Suppressor macrophage (primary cell): Measurements from ENCODE around the gene SCUBE2.
"Not testable (repeated sequence)": the region's sequence is repeated elsewhere in the genome, so short reads cannot be mapped to it uniquely, and the experiment has no call there.

Source experiments
- DNase-seq, 4 experiments: peaks; one replicate each; pipeline ENCODE4 v3.0.0-alpha.2; 2020 to 2022

SCUBE2 gene

DNA sequence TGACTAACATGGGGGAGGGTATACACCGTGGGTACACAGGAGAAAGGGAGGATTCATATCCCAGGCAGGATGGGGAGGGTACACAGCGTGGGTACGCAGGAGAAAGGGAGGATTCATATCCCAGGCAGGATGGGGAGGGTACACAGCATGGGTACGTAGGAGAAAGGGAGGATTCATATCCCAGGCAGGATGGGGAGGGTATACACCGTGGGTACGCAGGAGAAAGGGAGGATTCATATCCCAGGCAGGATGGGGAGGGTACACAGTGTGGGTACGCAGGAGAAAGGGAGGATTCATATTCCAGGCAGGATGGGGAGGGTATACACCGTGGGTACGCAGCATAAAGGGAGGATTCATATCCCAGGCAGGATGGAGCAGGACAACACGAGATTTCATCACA is 51.0 kb downstream of the SCUBE2 start:
- no peak for DNase-seq

DNA sequence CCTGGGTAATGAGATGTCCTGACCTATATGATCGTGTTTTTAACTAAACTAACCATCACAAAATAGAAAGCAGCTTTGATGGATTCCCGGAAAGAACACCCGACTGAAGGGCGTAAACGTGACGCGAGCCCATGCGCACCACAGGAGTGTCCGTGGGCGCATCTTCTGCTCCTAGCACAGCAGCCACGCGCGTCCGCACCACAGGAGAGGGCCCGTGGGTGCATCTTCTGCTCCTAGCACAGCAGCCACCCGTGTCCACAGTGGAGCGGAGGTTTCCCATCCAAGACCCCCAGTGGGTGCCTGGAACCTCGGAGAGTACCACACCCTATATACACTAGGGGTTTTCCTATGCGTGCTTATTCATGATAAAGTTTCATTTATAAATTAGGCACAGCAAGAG is 51.5 kb downstream of the SCUBE2 start:
- DNase-seq: no peak

DNA sequence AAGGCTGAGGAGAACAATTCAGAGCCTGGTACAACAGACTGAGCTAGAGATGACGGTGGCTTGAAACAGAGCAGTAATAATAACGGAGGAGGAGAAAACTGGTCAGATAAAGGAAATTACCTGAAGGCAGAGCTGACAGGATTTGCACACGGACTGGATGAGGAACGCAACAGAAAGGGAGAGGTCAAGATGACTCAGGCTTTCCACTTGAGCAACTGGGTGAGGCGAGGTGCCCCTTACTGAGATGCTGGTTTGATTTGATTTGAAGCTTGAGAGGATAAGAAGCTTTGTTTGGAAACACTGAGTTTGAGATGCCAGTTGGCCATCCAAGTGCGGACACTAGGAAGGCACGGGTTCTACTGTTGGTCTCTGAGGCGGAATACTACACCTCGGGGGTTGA is 52.2 kb downstream of the SCUBE2 start:
- peak; percentile 39 to 59 (median 50) for DNase-seq

DNA sequence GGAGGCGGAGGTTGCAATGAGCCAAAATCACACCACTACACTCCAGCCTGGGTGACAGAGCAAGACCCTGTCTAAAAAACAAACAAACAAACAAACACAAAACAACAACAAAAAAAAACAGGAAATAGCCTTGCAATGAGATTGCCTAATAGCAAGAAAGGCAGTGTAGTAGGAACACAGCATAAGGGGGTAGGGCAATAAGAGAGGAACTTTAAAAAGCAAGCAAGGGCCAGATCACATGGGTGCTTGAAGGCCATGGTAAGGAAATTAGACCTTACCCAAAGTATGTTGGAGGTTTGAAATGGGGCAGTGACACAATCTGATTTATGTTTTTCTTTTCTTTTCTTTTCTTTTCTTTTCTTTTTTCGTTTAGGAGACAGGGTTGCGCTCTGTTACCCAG is 52.9 kb downstream of the SCUBE2 start:
- peak; percentile 54 to 88 (median 78) for DNase-seq

DNA sequence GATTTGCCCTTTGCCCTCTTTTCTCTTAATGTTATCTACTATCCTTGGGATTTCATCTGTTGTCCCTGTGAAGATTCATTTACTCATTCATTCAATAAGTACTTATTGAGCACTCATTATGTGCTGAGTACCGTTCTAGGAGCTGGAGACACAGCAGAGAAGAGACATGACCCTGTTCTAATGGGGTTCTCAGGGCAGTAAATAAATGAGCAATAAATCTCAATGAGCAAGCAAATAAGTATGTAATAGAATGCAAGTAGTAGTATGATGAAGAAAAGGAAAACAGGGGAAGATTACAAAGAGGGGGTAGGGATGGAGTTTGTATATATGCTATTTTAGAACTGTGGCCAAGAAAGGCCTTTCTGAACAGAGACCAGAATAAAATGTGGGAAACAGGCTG is 53.4 kb downstream of the SCUBE2 start:
- no peak for DNase-seq

DNA sequence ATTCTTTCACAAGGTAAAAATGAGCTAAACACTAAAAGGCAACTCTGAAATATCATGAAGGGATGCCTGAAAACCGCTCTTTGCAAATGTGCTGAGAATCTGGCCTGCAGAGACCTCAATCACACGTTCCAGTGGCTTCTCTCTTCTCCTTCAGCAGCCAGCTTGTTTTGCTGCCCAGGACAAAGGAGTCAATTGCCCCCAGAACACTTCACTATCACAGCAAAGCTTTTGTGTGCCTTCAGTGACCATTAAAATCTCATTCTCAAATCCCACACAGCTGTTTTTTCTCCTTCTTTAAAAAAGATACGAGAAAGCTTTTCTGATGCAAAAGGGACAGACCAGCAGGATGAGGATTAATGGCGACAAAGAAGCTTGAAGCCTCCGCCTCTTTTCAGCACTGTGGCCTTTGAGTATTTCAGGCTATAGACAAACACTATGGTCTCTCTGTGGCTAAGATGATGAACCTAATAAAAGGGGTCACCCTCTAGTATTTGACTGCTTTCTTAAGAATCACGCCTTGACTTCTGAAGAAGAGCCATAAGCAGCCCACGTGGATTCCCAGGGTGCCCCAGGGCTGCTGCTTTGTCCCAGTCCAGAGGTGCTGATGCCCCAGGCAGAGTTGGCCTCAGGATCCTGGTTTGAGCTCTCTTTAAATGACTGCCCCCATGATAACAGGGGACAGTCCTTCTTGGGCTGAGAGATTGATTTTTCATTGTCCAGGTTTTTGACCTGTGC is 54.2 kb downstream of the SCUBE2 start:
- DNase-seq: no peak

DNA sequence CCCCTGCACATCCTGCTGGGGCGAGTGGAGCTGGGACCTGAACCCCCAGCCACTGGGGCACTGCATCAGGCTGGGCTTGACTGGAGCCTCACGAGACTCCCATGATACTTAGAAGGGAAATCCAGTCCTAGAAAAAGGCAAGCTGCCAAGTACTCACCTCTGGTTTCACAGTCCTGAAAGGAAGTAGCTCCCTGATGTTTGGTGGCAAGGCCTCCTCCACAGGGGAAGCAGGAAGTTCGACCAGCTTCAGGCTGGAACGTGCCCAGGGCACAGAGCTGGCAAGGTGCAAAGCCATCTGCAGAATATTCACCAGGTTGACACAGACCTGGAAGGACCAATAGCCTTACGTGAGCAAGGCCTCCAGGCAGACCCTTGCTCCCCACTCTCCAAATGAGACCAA is 60.8 kb downstream of the SCUBE2 start:
- peak in 2 of 4 experiments; percentile 20 to 22 for DNase-seq

DNA sequence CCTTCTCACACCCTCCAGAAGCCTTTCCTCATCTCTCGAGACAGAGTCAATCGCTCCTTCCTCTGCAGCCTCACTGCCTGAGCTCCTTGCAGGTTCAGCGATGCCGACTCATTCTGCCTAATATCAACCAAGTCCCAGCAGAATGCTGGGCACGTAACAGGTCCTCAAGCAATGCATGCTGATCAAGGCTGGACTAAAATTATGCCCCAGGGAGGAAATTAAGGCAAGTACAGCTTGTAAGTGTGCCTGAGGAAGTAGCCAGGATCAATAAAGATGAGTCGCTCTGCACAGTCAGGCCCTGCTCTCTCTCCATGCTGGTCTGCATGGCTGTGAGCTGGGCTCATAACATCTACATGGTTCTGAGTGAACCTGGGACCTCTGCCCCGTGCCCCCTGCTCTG is 62.0 kb downstream of the SCUBE2 start:
- DNase-seq: no peak

DNA sequence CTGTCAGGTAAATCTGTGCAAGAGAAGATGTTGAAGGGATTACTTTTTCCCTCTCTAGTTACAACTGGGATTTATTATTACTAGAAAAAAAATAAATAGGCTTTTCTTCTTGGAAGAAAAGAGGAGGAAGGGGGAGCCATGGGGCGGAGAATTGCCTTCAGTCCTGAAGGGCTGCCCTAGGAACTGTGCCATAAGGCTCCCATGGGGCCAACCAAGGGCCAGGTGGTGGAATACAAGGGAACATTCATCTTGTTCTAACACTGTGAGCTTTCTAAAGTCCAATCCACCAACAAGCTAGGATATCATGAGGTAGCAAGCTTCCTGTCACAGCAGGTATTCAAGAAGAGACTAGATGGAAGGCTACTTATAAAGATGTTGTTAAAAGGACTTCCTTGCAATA is 62.8 kb downstream of the SCUBE2 start:
- no peak for DNase-seq

DNA sequence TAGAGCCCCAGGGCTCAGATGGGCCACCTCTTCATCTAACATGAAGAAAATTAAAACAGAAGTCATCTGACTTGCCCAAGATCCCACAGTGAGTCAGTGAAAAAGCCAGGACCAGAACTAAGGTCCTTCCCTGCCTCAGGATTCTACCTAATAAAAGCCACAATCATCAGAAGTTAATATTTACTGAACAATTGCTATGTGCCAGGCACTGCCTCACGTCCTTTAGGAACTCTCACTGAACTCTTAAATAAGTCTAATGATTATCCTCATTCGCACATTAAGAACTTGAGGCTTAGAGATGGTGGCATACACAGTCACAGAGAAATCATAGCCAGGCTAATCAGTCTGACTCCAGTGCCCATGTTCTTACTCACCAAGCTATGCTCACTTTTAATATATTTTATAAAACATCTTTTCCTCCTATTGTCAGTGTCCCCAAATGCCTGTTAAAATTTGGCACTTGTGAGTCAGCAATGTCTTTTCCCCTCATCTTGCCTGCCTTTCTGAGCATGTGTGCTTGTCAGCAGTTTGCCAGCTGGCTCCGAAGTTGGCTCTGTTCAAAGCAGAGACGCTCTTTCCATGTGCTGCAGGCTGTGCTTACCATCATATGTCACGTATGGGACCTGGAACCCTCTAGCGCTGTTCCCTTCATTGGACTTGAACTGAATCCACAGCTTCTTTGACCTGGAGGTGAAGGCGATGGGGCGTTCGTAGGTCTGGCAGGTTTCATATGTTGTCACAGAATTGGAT is 66.1 kb downstream of the SCUBE2 start:
- no peak for DNase-seq

DNA sequence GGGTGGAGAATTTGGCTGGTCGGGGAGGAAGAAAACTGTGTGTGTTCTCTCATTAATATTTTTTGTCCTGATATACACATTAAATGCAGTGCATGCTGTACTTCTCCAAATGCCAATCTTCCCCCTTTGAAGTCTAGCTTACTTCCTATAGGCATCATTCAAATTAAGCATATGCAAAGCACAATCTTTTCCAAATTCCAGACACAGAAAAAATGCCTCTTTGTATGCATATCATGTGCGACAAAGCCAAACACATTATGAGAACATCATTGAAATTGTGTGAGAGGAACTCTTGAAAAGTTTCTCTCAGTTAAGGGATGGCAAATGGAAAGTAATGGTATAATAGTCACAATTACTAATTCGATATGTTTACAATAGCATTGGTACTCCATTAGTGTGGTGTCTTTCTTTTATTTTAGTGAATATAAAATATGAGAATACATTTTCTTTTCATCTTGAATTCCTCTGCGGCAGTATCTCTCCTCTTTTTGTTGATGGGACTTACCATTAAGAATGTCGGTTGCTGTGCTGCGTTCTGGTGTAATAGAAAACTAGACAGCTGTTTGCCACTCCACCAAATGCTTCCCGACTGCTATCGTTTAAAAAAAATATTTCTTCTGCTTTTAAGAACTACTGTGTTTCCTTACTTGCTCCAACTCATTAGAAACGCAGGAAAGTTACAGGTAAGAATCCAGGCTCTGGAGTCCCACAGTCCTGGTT is 68.3 kb downstream of the SCUBE2 start:
- DNase-seq: no peak

DNA sequence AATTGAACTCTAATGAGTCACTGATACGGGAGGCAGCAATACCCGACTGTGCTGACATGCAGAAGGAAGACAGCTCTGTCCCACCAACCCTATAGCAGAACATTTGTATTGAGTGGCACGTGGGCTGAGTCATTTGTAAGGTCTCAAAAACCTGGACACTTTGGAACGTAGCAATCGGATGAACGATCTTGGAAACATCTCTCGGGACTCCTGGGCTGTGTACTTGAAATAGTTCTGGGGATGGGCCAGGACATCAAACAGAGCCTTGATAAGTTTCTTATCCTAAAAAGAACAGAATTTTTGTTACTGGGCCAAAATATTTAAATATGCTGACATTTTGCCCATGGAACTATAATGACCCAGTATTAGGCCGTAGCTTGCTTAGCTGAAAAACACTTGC is 70.5 kb downstream of the SCUBE2 start:
- no peak for DNase-seq

DNA sequence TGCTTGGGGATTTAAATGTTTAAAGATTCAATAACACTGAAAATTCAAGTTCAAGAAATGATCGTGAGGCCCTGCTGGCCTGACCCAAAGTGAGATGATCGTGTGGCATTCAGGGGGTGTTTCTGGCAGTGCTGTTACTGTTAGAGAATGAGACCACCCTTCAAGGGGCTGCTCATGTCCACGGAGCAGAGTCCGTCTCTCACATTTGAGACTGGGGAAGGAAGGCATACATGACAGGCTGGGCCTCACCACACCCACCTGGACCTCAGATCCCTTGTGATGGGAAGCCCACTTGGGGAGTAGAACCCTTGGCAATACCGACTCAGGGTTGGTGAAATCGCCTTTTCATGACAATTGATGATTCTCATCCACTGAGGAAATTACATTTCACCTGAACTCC is 71.5 kb downstream of the SCUBE2 start:
- no peak for DNase-seq

DNA sequence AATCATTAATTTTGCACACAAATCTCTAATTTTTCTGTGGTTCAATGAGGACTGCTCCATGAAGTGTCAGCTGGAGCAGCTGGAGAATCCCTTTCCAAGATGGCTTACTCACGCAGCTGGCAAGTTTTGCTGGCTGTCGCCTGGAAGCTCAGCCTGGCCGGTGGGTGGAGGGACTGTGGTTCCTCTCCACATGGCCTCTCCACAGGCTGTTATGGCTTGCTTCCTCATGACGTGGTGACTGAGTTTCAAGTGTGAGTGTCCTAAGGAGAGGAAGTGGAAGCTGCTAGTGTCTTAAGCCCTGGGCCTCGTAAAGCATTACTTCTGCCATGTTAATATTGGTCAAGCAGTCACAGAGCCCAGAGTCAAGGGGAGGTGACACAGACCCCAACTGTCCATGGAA is 73.6 kb downstream of the SCUBE2 start:
- DNase-seq: peak; percentile 92 to 97 (median 96)

DNA sequence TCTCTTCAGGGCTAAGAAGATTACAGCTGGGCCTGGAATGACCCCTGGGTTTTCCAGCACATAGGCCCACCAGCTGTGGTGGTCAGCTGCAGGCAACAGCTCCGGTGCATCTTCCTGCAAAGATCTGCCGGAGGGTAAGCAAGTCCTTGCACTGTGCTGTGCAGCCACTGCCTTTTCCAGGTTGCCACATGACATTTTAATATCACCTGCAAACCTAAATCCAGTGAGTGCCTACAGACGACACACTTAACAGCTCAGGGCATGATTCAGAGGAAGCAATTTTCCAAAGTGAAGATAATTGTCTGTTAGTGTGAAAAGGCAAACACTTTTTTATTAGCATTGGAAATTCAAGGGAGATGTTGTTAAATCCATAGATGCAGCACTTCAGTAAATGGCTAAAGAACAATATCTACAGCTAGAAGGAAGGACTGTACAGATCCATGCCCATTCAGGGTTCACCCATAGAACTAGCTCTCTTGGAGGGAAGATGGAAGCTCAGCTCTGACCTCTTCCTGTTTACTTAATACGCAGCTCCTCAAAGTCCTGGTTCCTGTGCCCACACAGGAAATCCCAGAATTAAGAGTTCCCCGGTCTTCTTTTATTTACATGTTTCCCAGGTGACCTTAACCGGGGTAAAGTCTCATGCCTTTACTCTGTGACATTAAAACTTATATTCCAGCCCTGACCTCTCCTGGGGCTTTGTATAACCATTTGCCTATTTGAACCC is 74.3 kb downstream of the SCUBE2 start:
- peak in 3 of 4 experiments; percentile 13 to 47 (median 19) for DNase-seq

DNA sequence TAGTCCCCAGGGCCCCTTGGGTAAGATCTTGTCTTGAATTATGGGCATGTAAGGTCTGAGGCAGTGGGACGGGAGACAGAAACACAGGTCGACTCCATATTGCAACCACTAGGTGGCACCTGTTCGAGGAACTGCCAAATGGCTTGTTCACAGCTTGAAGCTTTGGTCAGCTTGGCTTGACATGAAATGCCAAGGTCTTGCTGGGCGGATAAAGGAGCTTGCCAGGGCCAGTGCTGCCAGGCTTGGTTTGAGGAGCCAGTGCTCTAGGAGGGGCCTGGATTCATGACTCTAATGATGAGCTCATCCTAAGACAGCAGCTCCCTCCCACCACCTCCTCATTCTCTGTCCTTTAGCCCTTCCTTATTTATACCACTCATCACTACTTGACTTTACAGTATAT is 75.7 kb downstream of the SCUBE2 start:
- DNase-seq: peak; percentile 73 to 85 (median 80)

DNA sequence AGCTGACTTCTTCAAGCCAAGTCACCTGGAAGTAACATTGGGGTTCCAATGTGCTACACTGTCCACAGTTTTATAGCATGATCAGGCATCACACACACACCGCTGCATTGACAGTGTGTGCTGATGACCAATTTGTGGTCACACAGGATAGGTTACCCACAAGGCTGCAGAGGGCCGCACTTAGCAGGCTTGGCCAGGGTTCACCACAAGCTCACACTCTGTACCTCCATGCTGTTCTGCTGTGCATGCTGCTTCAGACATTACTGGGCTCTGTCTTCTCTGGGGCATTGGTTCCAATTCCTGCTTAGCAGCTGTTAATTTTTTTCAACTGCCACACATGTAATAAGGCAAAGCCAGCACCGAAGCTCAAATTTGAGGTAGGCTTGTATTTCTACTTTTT is 76.6 kb downstream of the SCUBE2 start:
- no peak for DNase-seq

DNA sequence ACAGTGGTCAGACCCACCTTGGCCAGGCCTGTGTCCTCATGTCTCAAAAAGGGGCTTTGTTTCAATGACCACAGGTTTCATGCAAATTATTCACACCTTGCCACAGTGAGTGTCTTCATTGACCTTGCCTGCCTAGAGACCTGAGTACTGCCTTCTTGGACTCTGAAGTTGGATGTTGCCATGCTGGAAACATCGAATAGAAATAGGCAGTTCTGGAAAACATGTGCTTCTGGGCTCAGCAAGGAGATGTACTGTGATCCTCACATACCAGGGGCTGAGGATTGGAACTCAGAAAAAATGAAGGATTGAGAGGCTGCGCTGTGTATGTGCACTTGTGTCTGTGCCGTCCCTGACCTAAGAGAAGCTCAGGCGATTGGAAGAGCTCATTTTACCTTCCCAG is 78.0 kb downstream of the SCUBE2 start:
- DNase-seq: no peak

DNA sequence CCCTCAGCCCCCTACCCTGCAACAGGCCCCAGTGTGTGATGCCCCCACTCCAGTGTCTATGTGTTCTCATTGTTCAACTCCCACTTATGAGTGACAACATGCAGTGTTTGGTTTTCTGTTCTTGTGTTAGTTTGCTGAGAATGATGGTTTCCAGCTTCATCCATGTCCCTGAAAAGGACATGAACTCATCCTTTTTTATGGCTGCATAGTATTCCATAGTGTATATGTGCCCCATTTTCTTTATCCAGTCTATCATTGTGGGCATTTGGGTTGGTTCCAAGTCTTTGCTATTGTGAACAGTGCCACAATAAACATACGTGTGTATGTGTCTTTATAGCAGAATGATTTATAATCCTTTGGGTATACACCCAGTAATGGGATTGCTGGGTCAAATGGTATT is 81.9 kb downstream of the SCUBE2 start:
- not testable (repeated sequence) for DNase-seq

DNA sequence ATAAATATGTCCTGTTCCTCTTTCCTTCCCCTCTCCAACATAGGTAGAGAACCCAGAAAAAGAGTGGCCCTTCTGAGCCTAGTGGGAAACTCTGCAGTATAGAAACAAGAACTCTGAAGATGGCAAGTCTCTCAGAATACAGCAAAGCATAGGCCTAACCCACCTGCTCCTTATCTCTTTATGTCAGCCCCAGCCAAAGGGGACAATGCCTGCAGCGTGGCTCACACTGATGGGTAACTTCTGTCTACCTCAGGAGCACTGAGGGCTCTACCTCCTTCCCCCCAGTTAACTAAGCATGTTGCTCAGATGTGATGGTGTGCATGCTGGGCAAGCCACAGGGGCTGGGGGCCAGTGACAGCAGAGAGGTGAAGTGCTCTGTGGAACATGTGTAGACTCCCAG is 82.7 kb downstream of the SCUBE2 start:
- no peak for DNase-seq

DNA sequence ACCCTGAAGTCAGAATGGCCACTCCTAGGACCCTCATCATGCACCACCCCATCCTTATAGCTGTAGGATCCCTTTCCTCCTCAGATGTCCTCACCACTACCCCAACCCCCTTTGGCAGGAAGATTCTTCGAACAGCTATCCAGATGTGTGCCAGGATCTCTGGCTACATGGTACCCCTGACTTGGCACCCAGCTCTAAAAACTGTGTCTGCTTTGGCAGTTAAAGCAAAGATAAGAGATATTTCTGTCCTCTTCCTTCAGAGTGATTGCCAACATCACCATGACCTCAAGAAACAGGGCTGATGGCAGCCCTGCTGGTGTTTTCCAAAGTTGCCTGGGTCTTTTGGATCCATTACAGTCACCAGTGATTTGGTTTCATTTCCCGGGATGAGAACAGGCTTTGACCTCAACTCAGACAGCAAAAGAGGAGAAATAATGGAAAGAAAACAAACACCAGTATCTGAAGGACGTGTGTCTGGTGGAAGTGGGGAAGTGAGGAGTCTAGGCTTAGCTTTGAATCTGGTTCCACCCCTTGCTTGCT is 83.3 kb downstream of the SCUBE2 start:
- no peak for DNase-seq

DNA sequence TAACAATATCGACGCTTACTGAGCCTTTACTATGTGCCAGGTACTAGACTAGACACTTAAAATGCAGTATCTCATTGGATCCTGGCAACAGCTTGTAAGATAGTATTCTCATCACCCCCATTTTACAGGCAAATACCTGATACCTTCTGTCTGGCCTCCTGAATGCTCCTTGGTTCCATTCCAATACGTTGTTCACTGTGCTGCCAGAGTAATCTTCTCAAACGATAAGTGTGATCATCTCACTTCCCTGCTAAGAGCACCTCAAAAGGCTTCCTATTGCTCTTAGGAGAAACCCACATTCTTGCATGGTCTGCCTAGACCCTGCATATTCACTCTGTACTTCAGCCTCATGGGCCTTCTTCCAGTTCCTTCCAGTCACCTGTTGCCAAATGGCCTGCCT is 86.3 kb downstream of the SCUBE2 start:
- DNase-seq: no peak
